ENCODE data around the gene RTN1.

- TF ChIP-seq, protein P1, sequence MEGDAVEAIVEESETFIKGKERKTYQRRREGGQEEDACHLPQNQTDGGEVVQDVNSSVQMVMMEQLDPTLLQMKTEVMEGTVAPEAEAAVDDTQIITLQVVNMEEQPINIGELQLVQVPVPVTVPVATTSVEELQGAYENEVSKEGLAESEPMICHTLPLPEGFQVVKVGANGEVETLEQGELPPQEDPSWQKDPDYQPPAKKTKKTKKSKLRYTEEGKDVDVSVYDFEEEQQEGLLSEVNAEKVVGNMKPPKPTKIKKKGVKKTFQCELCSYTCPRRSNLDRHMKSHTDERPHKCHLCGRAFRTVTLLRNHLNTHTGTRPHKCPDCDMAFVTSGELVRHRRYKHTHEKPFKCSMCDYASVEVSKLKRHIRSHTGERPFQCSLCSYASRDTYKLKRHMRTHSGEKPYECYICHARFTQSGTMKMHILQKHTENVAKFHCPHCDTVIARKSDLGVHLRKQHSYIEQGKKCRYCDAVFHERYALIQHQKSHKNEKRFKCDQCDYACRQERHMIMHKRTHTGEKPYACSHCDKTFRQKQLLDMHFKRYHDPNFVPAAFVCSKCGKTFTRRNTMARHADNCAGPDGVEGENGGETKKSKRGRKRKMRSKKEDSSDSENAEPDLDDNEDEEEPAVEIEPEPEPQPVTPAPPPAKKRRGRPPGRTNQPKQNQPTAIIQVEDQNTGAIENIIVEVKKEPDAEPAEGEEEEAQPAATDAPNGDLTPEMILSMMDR (IDR thresholded peaks at IDR 0.05; ENCODE audit: poor library complexity) = peak; percentile 30
- no peak for TF ChIP-seq EZH2phosphoT487 (IDR thresholded peaks at IDR 0.05; ENCODE audit: low read depth, severe bottlenecking, unreplicated experiment)
- no peak for TF ChIP-seq EZH2 (IDR thresholded peaks at IDR 0.05; ENCODE audit: borderline replicate concordance)
Observed at GRCh38 chr14:59570122-59570521, 300.5 kb downstream of the RTN1 start.
